Urinary bladder (tissue), 4 donors: Measurements from ENCODE around the gene WNT3A. TPM values are rescaled to one million over a fixed set of nuclear protein-coding genes. Genes with fewer than 3 reads are reported as not detected.
"Not testable (repeated sequence)": the region's sequence is repeated elsewhere in the genome, so short reads cannot be mapped to it uniquely, and the experiment has no call there.

ENCODE experiments used
- DNase-seq: peaks from one replicate; pipeline ENCODE4 v3.0.0-alpha.2; 2015; ENCODE audit errors: extremely low spot score
- H3K27ac ChIP-seq: one replicate; pipeline ENCODE4 v1.5.1; 2013; ENCODE audit warnings: low read depth, mild to moderate bottlenecking, moderate library complexity
- H3K36me3 ChIP-seq: one replicate; pipeline ENCODE4 v1.6.1; 2013; ENCODE audit warnings: mild to moderate bottlenecking, moderate library complexity; ENCODE audit not compliant: insufficient read depth
- H3K4me1 ChIP-seq: one replicate; pipeline ENCODE4 v1.6.1; 2013; ENCODE audit warnings: mild to moderate bottlenecking, moderate library complexity; ENCODE audit not compliant: insufficient read depth
- H3K4me3 ChIP-seq: one replicate; pipeline ENCODE4 v1.5.1; 2013; ENCODE audit warnings: low read depth, low read length
- WGBS: extraction: QIAGEN DNeasy Blood & Tissue Kit; methylation state at CpG from one replicate; pipeline ENCODE4 v1.1.7; 2013; 5-methylcytosine and 5-hydroxymethylcytosine counted together
- polyA plus RNA-seq: library from polyadenylated mRNA; stranded (reverse); fragments of 200-250 nt; gene quantifications from one replicate; pipeline ENCODE4 v1.2.3, GENCODE V29; 2013
- total RNA-seq: library from RNA; depleted of rRNA; stranded (reverse); fragments of >200 nt; gene quantifications from one replicate; pipeline ENCODE4 v1.2.3, GENCODE V29; 2014
- donor health status: healthy with polysubstance abuse.
- donor health status: healthy.

WNT3A gene
- total and polyA plus RNA-seq, 2 donors: not detected

DNA sequence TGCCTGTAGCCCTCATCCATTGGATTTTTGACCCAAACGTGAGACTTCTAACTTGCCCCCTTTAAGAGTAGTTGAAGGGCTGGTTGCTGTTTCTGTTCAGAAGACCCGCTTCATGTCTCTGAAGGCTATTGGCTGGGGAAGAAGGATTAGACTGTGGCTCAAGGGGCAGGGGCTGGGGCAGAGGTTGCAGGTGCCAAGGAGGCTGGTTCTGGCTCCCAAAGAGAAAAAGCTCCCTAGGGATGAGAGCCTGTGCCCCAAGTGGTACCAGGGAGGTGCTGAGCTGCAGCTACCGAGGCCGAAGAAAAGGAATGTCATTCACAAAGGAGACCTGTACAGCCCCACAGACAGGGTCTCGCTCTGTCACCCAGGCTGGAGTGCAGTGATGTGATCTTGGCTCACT, 5.8 kb downstream of the WNT3A start:
- no peak overlapping the region for H3K27ac ChIP-seq
- H3K36me3 ChIP-seq: no peaks in the 10 kb centered on the region
- no peak for DNase-seq
- H3K4me1 ChIP-seq: no peaks in the 10 kb centered on the region
- no peak overlapping the region for H3K4me3 ChIP-seq
- 86% methylated on average over 5 of the region's 5 CpGs for WGBS

DNA sequence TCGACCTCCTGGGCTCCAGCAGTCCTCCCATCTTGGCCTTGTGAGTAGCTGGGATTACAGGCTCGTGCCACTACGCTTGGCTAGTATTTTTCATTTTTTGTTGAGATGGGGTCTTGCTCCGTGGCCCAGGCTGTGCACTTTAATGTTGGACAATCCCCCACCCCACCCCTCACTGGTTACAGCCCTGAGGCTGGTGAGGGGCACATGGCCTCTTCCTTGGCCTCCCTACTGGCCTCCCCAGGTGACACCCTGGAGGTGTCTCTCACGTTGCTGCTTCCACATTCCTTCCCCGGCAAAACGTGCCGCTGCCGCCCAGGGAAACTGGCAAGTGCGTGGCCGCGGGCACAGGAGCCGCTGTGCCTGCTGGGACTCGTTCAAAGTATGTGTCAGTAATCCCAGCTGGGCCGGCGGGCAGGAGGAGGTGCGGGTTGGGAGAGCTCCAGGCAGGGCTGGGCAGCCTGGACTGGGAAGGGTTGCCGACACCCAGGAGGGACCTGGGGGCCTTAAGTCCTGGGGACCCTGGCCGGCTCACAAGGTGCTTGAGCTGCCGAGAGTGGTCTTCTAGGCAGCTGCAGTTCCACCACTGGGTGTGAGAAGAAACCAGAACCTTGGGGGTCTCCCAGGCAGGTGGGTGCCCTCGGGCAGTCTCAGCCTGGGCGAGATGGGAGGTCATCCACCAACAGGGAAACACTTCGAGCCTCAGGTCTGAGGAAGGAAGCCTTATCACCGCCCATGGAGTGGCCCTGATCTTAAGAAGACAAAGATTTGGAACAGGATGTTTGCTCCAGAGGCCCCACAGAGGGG, 6.5 kb downstream of the WNT3A start:
- DNase-seq: no peak
- H3K4me3 ChIP-seq: no peak overlapping the region
- 74% methylated on average over 24 of the region's 24 CpGs for WGBS
- H3K4me1 ChIP-seq: no peaks in the 10 kb centered on the region
- no peaks in the 10 kb centered on the region for H3K36me3 ChIP-seq
- no peak overlapping the region for H3K27ac ChIP-seq

DNA sequence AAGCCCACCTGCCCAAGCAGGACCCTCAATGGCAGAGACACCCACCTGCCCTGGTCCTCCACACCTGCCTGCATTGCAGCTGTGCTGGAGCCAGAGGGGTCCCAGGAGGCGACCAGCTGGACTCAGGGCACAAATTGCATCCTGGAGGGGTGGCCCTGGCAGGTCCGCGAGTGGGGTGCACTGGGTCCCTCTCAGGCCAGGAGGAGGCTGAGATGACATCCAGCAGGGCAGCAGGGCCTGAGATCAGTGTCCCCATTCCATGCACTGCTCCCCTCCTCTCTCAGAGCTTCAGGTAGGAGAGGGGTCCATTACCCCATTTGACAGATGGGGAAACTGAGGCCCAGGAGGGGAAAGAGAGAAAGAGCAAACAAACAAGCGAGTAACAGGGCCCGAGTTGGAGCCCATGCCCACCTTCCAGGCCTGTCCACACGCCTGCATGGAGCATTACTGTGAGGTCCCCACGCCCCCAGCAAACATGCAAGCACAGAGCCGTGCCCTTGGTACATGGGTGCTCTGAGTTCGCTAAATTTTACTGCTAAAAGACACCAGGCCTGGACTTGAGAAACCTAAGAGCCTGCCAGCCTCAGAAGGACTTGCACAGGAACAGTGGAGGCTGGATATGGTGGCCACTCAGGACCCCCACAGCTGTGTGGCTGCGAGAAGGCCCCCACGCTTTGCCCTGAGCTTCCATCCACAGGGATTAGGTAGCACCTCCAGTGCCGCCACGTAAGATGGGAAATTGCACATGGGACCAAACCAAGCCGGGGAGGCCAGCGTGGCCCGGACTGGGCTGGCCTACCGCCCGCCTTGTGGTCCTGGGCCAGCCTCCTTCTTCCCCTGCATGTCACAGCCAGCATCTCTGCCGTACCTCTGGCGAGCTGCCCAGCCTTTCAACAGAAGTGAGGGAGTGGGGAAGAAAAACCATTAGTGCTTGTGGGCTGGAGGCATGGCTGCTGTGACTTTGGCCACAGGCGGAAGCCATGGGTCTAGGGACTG, 7.4 kb downstream of the WNT3A start:
- no peak for DNase-seq
- H3K36me3 ChIP-seq: no peaks in the 10 kb centered on the region
- 66% methylated on average over 21 of the region's 21 CpGs for WGBS
- no peaks in the 10 kb centered on the region for H3K4me1 ChIP-seq
- no peak overlapping the region for H3K27ac ChIP-seq
- no peak overlapping the region for H3K4me3 ChIP-seq

DNA sequence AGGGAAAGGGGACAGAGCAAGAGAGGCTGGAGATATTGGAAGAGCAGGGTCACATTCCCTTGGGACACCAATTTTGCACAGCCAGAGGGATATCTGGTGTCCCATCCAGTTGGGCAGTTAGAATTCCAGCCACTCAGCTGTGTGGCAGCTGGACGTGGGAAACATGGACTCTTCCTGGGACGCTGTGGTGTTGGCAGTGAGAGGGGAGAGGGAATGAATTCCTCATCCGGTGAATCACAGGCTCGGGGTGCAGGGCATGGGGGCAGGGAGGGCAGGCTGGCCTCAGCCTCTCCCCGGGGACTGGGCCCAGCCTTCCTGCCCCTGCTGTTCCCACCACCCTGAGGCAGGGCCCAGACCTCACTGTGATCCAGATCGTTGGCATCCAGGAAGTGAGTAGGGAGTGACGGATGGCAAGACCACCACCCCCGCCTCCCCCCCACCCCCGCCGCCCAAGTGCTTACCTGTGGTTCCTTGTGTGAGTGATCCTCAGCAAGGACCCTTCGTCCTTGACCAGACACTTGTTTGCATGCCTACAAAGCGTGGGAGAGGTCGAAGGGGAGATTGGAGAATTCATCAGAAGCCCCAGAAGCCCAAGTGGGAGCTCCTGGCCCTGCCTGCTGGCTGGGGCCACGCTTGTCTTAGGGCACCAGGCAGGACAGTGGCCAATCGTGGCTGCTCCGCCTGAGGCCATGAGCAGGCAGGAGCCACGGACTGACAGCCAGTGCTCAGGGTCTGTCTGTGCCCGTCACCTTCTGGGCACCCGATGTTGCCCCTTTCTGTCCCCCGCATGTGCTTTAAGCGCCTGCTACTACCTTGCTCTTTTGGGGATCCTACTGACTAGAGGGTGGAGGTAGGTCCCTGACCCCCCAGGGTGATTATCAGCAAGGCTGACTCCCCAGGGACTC, 8.7 kb downstream of the WNT3A start:
- H3K36me3 ChIP-seq: no peaks in the 10 kb centered on the region
- no peaks in the 10 kb centered on the region for H3K4me1 ChIP-seq
- DNase-seq: no peak
- no peak overlapping the region for H3K4me3 ChIP-seq
- 83% methylated on average over 21 of the region's 21 CpGs for WGBS
- H3K27ac ChIP-seq: no peak overlapping the region

DNA sequence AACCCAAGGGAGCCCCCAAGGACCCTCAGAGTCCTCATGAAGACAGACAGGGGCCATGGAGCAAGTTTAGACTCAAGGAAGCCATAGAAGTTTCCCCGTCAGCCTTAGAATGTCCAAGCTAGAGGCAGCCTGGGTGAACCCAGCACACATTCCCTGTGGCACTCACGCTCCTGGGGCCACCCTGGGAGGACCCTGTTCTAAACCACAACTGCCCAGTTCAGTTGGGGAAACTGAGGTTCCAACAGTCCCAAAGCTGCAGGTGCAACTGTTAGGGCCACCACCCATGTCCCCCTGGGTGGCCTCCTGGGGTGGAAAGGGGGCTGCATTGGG, 9.3 kb downstream of the WNT3A start:
- no peak for DNase-seq
- no peak overlapping the region for H3K27ac ChIP-seq
- no peak overlapping the region for H3K4me3 ChIP-seq
- no peaks in the 10 kb centered on the region for H3K36me3 ChIP-seq
- H3K4me1 ChIP-seq: no peaks in the 10 kb centered on the region
- 87% methylated on average over 2 of the region's 2 CpGs for WGBS

DNA sequence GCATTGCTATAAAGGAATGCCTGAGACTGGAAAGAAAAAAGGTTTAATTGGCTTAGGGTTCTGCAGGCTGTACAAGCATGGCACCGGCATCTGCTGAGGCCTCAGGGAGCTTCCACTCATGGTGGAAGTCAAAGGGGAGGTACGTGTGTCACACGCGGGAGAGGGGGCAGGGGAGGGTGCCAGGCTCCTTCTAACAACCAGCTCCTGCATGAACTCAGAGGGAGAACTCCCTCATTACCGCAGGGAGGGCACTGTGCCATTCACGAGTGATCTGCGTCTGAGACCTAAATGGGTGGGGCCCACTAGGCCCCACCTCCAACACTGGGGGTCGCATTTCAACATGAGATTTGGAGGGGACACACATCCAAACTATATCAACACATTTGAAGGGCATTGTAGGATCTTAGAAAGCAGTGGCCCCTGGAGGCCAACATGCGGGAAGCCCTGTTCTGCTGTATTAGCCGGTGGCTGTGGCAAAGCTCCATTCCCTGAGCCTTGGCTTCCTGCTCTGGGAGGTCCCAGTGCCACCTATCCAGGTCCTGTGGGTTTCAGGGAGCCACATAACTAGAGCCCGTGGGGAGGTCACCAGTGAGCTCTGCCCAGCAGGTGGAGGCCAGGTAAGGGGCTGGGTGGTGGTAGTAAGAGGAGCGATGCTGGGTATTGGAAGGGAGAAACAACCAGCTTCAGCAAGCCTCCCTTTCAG, 10.0 kb downstream of the WNT3A start:
- no peak for DNase-seq

DNA sequence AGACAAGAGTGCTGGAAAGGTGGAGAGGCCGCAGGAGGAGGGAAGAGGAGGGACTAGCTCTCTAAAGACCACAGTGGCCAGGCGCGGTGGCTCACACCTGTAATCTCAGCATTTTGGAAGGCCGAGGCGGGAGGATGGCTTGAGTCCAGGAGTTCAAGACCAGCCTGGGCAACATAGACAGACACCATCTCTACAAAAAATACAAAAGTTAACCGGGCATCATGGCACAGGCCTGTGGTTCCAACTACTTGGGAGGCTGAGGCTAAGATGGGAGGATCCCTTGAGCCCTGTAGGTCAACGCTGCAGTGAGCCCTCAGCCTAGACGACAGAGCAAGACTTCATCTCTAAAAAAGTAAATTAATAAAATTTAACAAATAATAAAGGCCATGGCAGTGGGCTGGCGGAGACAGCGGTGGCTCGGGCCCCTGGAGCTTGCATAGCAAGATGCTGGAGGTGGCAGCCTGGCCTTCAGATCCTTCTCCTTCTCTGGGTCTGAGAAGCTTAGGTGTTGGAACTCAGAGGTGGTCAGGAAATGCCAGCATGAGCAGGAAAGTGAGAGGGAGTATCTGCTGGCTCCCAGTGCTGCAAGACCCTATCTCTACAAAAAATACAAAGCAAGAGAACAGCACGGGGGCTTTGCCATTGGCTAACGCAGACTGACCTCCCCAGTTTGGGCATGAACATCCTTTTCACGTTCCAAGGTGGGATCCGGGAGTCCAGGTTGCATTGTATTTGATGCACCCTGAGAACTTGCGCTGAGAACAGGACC, 10.7 kb downstream of the WNT3A start:
- Histone ChIP-seq H3K4me1 (no peaks in the 10 kb centered on the region), H3K4me3 (no peak overlapping the region), H3K27ac (no peak overlapping the region), H3K36me3 (no peaks in the 10 kb centered on the region)
- 94% methylated on average over 16 of the region's 16 CpGs for WGBS
- no peak for DNase-seq

More for the DNA sequence above, 10.0 kb downstream of the WNT3A start:
- Histone ChIP-seq H3K4me3 (no peak overlapping the region), H3K27ac (no peak overlapping the region), H3K4me1 (no peaks in the 10 kb centered on the region), H3K36me3 (no peaks in the 10 kb centered on the region)
- WGBS: 74% methylated on average over 12 of the region's 12 CpGs

DNA sequence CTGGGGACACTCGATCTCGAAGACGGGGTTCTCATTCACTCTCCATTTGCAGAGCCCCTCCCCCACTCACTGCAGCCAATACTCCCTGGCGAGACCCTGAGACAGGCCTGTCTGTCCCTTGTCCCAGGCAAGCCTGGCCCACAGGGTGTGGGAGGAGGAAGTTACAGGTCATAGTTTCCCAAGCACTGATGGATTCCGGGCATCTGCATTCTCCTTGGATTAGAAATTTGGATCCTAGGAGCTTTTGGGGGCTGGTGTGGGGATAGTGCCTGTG, 11.3 kb downstream of the WNT3A start:
- WGBS: 83% methylated on average over 5 of the region's 5 CpGs
- no peak for DNase-seq
- Histone ChIP-seq H3K4me3 (no peak overlapping the region), H3K4me1 (no peaks in the 10 kb centered on the region), H3K36me3 (no peaks in the 10 kb centered on the region), H3K27ac (no peak overlapping the region)

DNA sequence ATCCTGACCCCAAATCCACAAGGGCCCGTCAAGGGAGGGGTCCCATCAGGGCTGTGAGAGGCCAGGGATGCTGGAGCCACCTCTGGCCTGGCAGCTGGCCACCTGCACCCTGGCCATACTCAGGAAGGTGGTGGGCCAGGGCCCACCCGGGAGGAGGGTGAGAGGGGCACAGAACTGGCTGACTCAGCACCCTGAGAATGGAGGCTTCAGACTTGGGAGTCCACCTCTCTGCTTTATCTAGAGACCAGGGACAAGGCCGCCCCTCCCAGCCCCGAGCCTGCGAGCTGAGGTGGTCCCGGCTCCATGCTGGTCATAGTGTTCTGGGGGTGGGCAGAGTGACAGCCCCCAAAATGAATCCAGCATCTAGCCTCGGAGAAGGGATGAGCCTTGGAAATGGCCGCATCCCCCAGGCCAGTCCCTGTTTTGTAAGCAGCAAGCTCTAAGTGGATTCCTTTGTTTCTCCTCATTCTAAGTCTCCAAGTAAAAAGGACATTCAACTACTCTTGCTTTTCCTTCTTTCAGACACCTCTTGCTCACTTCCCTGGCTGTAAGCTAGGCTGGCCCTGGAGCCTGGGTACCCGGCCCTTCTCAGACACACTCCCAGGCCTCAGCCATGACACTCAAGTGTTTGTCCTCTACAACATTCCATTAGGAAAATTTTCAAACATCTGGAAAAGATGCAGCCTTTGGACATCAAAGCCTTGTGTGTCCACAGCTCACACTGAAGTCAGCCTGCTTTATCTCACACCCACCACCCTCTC, 12.3 kb downstream of the WNT3A start:
- no peak overlapping the region for H3K4me3 ChIP-seq
- H3K36me3 ChIP-seq: no peaks in the 10 kb centered on the region
- H3K27ac ChIP-seq: no peak overlapping the region
- no peak for DNase-seq
- H3K4me1 ChIP-seq: no peaks in the 10 kb centered on the region
- 82% methylated on average over 9 of the region's 9 CpGs for WGBS

DNA sequence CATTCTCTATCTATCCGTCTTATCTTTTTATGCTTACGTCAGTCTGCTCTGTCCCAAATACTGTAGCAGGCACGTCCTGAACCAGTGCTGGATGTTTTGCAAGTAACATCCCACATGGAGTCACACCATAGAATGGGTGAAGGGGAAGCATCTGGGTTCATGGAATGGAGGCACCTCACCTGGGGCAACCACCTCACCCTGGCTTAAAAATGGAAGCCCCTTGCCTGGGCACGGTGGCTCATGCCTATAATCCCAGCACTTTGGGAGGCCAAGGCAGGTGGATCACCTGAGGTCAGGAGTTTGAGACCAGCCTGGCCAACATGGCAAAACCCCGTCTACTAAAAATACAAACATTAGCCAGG, 12.9 kb downstream of the WNT3A start:
- DNase-seq, H3K4me3 ChIP-seq, H3K27ac ChIP-seq, H3K4me1 ChIP-seq, H3K36me3 ChIP-seq: not testable (repeated sequence)
- WGBS: 83% methylated on average over 5 of the region's 5 CpGs

DNA sequence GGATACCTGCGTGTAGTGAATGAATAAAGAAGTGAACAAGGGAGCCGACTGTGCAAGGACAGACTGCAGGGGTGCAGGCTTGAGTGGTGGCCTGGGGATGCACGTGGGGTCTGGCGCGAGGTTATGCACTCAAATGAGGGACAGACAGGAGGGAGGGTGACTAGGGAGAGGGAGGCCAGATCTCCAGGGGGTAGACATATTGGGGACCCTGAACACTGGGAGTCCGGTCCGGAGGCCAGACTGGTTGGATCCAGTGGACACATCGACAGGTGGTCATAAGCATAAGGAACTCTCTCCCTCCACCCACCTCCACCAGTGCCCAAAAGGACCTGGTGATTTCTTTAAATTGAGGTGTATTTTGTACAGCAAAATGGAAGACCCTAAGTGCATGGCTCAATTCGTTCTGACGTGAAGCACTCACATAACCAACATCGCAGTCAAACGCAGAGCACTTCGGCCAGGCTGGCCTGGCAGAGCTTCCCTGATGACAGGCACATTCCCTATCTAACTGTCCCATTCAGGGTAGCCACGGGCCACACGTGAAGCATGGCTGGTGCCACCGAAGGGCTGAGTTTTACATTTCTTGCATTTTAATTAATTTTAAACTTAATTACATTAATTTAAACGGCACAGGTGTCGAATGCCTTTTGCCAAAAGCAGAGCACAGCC, 14.0 kb downstream of the WNT3A start:
- no peaks in the 10 kb centered on the region for H3K4me1 ChIP-seq
- H3K36me3 ChIP-seq: no peaks in the 10 kb centered on the region
- WGBS: 89% methylated on average over 18 of the region's 18 CpGs
- H3K4me3 ChIP-seq: no peak overlapping the region
- no peak for DNase-seq
- H3K27ac ChIP-seq: no peak overlapping the region
